GM10266 (cell line): ENCODE measurements around the gene BNIP1.

Experiments used
- DNase-seq: peaks from one replicate; pipeline ENCODE4 v3.0.0; 2012; ENCODE audit errors: extremely low spot score
- TF ChIP-seq, protein P1 (sequence below): IDR thresholded peaks from 2 replicates; pipeline ENCODE4 v1.5.1; 2012; ENCODE audit warnings: mild to moderate bottlenecking, low read depth; ENCODE audit not compliant: control insufficient read depth, insufficient read depth; ENCODE audit errors: missing control alignments

The BNIP1 gene

DNA sequence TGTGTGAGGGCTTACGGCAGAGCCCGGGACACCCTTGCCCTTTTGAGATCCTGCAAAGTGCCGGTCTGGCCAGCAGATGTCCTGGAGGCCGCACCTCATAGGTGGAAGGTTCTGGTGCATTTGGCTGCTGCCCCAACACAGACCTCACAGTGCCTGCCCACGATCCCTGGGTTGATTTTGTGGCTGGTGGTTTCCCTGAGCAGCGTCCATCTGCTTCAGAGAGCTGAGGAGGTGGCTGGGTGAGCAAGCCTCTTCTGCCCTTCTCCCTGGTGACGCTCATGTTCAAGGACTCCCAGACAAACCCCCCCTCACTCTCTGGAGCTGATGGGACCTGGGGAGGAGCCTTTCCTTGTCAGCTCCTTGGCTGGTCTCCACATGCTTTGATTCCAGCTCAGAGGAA is 18.9 kb downstream of the BNIP1 start:
- DNase-seq: no peak

GRCh38 chr5:173165177-173166016 is 21.1 kb downstream of the BNIP1 start:
- DNase-seq: no peak
- TF ChIP-seq, protein P1, sequence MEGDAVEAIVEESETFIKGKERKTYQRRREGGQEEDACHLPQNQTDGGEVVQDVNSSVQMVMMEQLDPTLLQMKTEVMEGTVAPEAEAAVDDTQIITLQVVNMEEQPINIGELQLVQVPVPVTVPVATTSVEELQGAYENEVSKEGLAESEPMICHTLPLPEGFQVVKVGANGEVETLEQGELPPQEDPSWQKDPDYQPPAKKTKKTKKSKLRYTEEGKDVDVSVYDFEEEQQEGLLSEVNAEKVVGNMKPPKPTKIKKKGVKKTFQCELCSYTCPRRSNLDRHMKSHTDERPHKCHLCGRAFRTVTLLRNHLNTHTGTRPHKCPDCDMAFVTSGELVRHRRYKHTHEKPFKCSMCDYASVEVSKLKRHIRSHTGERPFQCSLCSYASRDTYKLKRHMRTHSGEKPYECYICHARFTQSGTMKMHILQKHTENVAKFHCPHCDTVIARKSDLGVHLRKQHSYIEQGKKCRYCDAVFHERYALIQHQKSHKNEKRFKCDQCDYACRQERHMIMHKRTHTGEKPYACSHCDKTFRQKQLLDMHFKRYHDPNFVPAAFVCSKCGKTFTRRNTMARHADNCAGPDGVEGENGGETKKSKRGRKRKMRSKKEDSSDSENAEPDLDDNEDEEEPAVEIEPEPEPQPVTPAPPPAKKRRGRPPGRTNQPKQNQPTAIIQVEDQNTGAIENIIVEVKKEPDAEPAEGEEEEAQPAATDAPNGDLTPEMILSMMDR: no peak

More for the DNA sequence above, 18.9 kb downstream of the BNIP1 start:
- TF ChIP-seq, protein P1: no peak

DNA sequence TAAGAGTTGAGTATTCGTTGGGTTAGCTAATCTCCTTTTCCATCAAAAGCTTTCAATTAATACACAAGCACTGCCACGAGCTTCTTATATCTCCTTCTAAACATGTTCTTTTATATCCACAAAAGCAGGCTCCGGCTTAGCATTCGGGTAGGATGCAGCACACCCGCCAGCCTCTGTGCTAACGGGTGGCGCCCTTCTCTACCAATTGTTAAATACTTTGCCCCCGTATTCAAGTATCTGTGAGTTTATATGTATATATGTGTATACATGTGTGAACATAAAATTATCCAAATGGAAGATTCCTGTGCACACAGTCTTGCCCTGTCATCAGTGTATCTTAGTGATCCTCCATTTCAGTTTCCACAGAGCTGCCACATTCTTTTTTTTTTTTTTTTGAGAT is 27.8 kb downstream of the BNIP1 start:
- no peak for DNase-seq
- TF ChIP-seq, protein P1: no peak

GRCh38 chr5:173175523-173175922 is 31.2 kb downstream of the BNIP1 start:
- TF ChIP-seq, protein P1: no peak
- no peak for DNase-seq

DNA sequence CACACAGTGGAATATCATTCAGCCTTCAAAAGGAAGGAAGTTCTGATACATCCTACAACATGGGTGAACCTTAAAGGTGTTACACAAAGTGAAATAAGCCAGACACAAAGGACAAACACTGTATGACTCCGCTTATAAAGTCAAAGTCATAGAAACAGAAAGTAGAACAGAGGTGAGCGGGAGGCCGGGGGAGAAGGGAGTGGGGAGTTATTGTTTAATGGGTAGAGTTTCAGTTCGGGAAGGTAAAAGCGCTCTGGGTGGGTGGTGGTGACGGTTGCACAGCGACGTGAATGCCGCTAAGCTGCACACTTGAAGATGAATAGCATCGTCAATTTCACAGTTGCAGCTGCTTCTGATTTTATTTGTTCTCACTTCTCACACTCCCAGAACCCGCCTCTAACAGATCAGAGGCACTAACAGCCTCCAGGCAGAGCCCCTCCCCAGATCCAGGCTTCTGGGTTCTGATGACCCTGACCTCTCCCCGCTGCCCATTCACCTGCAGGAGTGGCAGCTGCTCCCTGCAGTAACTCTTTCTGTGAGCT is 34.1 kb downstream of the BNIP1 start:
- TF ChIP-seq, protein P1: no peak
- DNase-seq: no peak

DNA sequence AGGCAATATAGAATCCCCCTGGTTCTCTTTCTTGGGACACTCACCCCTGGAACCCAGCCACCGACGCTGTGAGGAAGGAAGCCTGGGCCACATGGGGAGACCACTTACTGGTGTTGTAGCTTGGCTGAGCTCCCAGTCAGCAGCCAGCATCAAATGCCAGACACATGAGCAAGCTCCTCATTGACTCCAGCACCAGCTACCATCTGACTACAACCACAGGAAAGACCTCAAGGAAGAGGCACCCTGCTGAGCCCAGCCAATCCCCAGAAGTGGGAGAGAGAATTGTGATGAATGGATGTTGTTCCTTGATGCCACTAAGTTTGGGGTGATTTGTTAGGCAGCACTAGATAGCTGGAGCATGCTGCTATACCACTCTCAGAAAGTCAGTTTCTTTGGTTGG is 36.0 kb downstream of the BNIP1 start:
- TF ChIP-seq, protein P1: no peak
- DNase-seq: no peak
